Vagina (tissue), 2 donors: Measurements from ENCODE around the gene ANKLE2.

ENCODE experiments used
- CTCF ChIP-seq, 3 experiments: fragments of 450-650 bp in 2 of 3; fragments of 200-600 bp in 1 of 3; sonication (generic) in 1 of 3; IDR thresholded peaks; one replicate each; pipeline ENCODE4 v1.5.1; 2017 to 2019; ENCODE audit warnings: antibody characterized with exemption in 3 of 3, mild to moderate bottlenecking in 2 of 3, moderate library complexity in 2 of 3
- POLR2A ChIP-seq, 2 donors: fragments of 450-650 bp; IDR thresholded peaks; one replicate each; pipeline ENCODE4 v1.6.1; 2017; ENCODE audit warnings: antibody characterized with exemption in 2 of 2, mild to moderate bottlenecking in 2 of 2, moderate library complexity in 2 of 2

- TF ChIP-seq POLR2A (IDR thresholded peaks at IDR 0.05) (no peak), CTCF (IDR thresholded peaks at IDR 0.05) (no peak)
Observed at GRCh38 chr12:132801741-132802140, 40.1 kb upstream of the ANKLE2 start.
